HCT116 (cell line): ENCODE results near the gene VCAN.

Source experiments
- CEBPB ChIP-seq: IDR thresholded peaks from 2 replicates; pipeline ENCODE4 v1.6.1; 2012; ENCODE audit warnings: low read depth
- CTCF ChIP-seq, 3 experiments: fragments of 200-600 bp in 1 of 3; sonication (generic) in 1 of 3; IDR thresholded peaks in 2 of 3; conservative IDR thresholded peaks in 1 of 3; 2 replicates each; pipeline ENCODE4 v1.5.1; 2012 to 2017; ENCODE audit warnings: low read depth in 2 of 3, low read length in 2 of 3, antibody characterized with exemption in 1 of 3, borderline replicate concordance in 1 of 3, control low read depth in 1 of 3, mild to moderate bottlenecking in 1 of 3, mixed read lengths in 1 of 3, mixed run types in 1 of 3, moderate library complexity in 1 of 3; ENCODE audit not compliant: insufficient read depth in 1 of 3
- EGR1 ChIP-seq: IDR thresholded peaks from 2 replicates; pipeline ENCODE4 v1.6.1; 2012; ENCODE audit warnings: low read depth
- EZH2 ChIP-seq: fragments of 200-600 bp; sonication (generic); IDR thresholded peaks from 2 replicates; pipeline ENCODE4 v1.6.1; 2017; ENCODE audit warnings: antibody characterized with exemption, mixed run types
- EZH2phosphoT487 ChIP-seq: fragments of 200-600 bp; IDR thresholded peaks from 2 replicates; pipeline ENCODE4 v1.6.1; 2018; ENCODE audit warnings: antibody characterized with exemption, borderline replicate concordance
- JUND ChIP-seq: IDR thresholded peaks from 2 replicates; pipeline ENCODE4 v1.6.1; 2012
- POLR2A ChIP-seq: IDR thresholded peaks from 2 replicates; pipeline ENCODE4 v1.7.0; 2011; ENCODE audit warnings: borderline replicate concordance; ENCODE audit not compliant: insufficient read depth, insufficient read length; ENCODE audit errors: extremely low read depth
- POLR2AphosphoS5 ChIP-seq: IDR thresholded peaks from 2 replicates; pipeline ENCODE4 v1.6.1; 2011; ENCODE audit warnings: mild to moderate bottlenecking, low read depth, low read length, moderate library complexity
- RAD21 ChIP-seq: IDR thresholded peaks from 2 replicates; pipeline ENCODE4 v1.6.1; 2012; ENCODE audit warnings: low read depth, mild to moderate bottlenecking
- REST ChIP-seq: IDR thresholded peaks from 2 replicates; pipeline ENCODE4 v1.6.1; 2012; ENCODE audit warnings: low read depth
- SP1 ChIP-seq: IDR thresholded peaks from 2 replicates; pipeline ENCODE4 v1.6.1; 2012; ENCODE audit warnings: low read depth
- YY1 ChIP-seq: IDR thresholded peaks from 2 replicates; pipeline ENCODE4 v1.6.1; 2011; ENCODE audit warnings: low read length, low read depth, moderate library complexity, mild to moderate bottlenecking; ENCODE audit not compliant: insufficient replicate concordance; ENCODE audit errors: extremely low read depth
- ZFX ChIP-seq: fragments of 450-650 bp; IDR thresholded peaks from 2 replicates; pipeline ENCODE4 v1.6.1; 2017
- TF ChIP-seq, protein P1 (sequence below): IDR thresholded peaks from 2 replicates; pipeline ENCODE4 v1.6.1; 2012

DNA sequence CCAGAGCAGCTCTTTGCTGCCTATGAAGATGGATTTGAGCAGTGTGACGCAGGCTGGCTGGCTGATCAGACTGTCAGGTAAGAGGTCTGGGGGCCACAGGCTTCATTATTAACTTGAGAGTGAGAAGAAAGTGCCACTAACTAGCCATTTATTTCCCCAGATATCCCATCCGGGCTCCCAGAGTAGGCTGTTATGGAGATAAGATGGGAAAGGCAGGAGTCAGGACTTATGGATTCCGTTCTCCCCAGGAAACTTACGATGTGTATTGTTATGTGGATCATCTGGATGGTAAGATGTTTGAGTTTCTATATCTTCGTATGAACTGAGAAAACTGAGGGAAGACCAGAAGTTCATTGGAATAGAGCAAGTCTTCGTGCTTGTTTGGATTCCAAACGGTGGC, 22.1 kb downstream of the VCAN start:
- TF ChIP-seq SP1 (no peak), CTCF (IDR thresholded peaks at IDR 0.05 in 2 of 3, conservative IDR thresholded peaks at IDR 0.05 in 1 of 3; ENCODE audit: borderline replicate concordance in 1 of 3, insufficient read depth in 1 of 3, low read depth in 2 of 3, low read length in 2 of 3) (no peak), EZH2 (no peak), POLR2A (no peak), YY1 (no peak), EZH2phosphoT487 (no peak), JUND (no peak), CEBPB (no peak), EGR1 (no peak), RAD21 (no peak), REST (no peak), POLR2AphosphoS5 (no peak), ZFX (no peak)
- TF ChIP-seq, protein P1, sequence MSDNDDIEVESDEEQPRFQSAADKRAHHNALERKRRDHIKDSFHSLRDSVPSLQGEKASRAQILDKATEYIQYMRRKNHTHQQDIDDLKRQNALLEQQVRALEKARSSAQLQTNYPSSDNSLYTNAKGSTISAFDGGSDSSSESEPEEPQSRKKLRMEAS: no peak
